K562 (cell line): ENCODE results near the gene TRIM33. TPM values are rescaled to one million over a fixed set of nuclear protein-coding genes. Genes with fewer than 3 reads are reported as not detected.

Experiments
- ASH1L ChIP-seq: fragments of 450-650 bp; IDR thresholded peaks from 2 replicates; pipeline ENCODE4 v1.6.1; 2018; ENCODE audit warnings: borderline replicate concordance, mild to moderate bottlenecking, low read depth; ENCODE audit not compliant: partially characterized antibody
- CREB1 ChIP-seq, 2 experiments: sonication (generic) in 1 of 2; formaldehyde crosslinking in 1 of 2; IDR thresholded peaks; 2 replicates each; pipeline versions ENCODE4 v1.6.1 to v1.8.0; 2012 to 2022; ENCODE audit warnings: inconsistent platforms in 1 of 2, mild to moderate bottlenecking in 1 of 2, missing genetic modification reagents in 1 of 2, moderate library complexity in 1 of 2
- CREB5 ChIP-seq: fragments of 250-450 bp; sonication (Bioruptor Pico); IDR thresholded peaks from 2 replicates; pipeline ENCODE4 v1.5.0; 2020; ENCODE audit warnings: mild to moderate bottlenecking
- ETS1 ChIP-seq: conservative IDR thresholded peaks from 2 replicates; pipeline ENCODE4 v1.6.1; 2011; ENCODE audit warnings: low read depth, mild to moderate bottlenecking, low read length; ENCODE audit not compliant: control insufficient read depth
- JUNB ChIP-seq: fragments of 450-650 bp; formaldehyde crosslinking; conservative IDR thresholded peaks from 2 replicates; pipeline ENCODE4 v1.4.0; 2020; ENCODE audit warnings: mild to moderate bottlenecking
- MAX ChIP-seq: sonication (generic); formaldehyde crosslinking; IDR thresholded peaks from 2 replicates; pipeline ENCODE4 v1.9.0; 2022; ENCODE audit warnings: mild to moderate bottlenecking, missing genetic modification reagents
- MXI1 ChIP-seq: IDR thresholded peaks from 2 replicates; pipeline ENCODE4 v1.6.1; 2011; ENCODE audit warnings: low read depth, mild to moderate bottlenecking, improper control_type of control experiment, low read length
- PRMT5 ChIP-seq: sonication (generic); formaldehyde crosslinking; IDR thresholded peaks from 2 replicates; pipeline ENCODE4 v1.5.0; 2020; ENCODE audit warnings: missing genetic modification reagents
- SMAD3 ChIP-seq: fragments of 450-650 bp; formaldehyde crosslinking; conservative IDR thresholded peaks from 2 replicates; pipeline ENCODE4 v1.4.0; 2020; ENCODE audit warnings: mild to moderate bottlenecking
- SMARCA5 ChIP-seq: fragments of 450-650 bp; IDR thresholded peaks from 2 replicates; pipeline ENCODE4 v1.6.1; 2016
- SP2 ChIP-seq: IDR thresholded peaks from 2 replicates; pipeline ENCODE4 v1.6.1; 2011; ENCODE audit warnings: mild to moderate bottlenecking, low read depth, low read length, moderate library complexity; ENCODE audit not compliant: poor library complexity, severe bottlenecking; ENCODE audit errors: extremely low read depth
- SPI1 ChIP-seq: IDR thresholded peaks from 2 replicates; pipeline ENCODE4 v1.6.1; 2011; ENCODE audit warnings: low read depth, low read length, control low read depth, borderline replicate concordance
- SRSF1 ChIP-seq: fragments of 200-400 bp; formaldehyde crosslinking; IDR thresholded peaks from 2 replicates; pipeline ENCODE4 v1.6.1; 2017; ENCODE audit warnings: mild to moderate bottlenecking, low read depth, low read length, moderate library complexity
- ZBTB7A ChIP-seq: IDR thresholded peaks from 2 replicates; pipeline ENCODE4 v1.6.1; 2011; ENCODE audit warnings: low read depth, mild to moderate bottlenecking, low read length, moderate library complexity, borderline replicate concordance; ENCODE audit not compliant: control insufficient read depth
- ZNF408 ChIP-seq: fragments of 250-450 bp; sonication (Bioruptor Pico); IDR thresholded peaks from 2 replicates; pipeline ENCODE4 v1.4.0; 2020; ENCODE audit warnings: low read depth, mild to moderate bottlenecking, moderate library complexity
- ZNF445 ChIP-seq: fragments of 250-450 bp; sonication (Bioruptor Pico); IDR thresholded peaks from 2 replicates; pipeline ENCODE4 v1.4.0; 2020; ENCODE audit warnings: low read depth, mild to moderate bottlenecking, moderate library complexity
- ZNF639 ChIP-seq, 2 experiments: fragments of 200-800 bp in 1 of 2; sonication (Bioruptor generic) in 1 of 2; sonication (generic) in 1 of 2; formaldehyde crosslinking in 1 of 2; IDR thresholded peaks in 1 of 2; conservative IDR thresholded peaks in 1 of 2; 2 replicates each; pipeline versions ENCODE4 v1.5.0 to v1.6.1; 2016 to 2020; ENCODE audit warnings: missing compliant biosample characterization in 1 of 2, missing genetic modification characterization in 1 of 2, missing genetic modification reagents in 1 of 2
- polyA plus RNA-seq, 8 experiments: library from polyadenylated mRNA; depleted of rRNA in 4 of 8; stranded (reverse) in 5 of 8; unstranded in 3 of 8; fragments of >200 nt; fragmentation: Nextera tagmentation in 2 of 8; fragmentation: Illumina TruSeq in 1 of 8; extraction: Ambion mirVana in 2 of 8; extraction: Trizol in 1 of 8; gene quantifications; 2 replicates each; pipeline versions ENCODE4 v1.2.1 to v1.2.3, GENCODE V29; 2011 to 2014; ENCODE audit warnings: inconsistent platforms in 1 of 8, missing spikeins in 1 of 8
- total RNA-seq, 7 experiments: library from RNA; depleted of rRNA in 6 of 7; stranded (reverse); fragments of >200 nt in 6 of 7; fragmentation: Illumina TruSeq in 2 of 7; extraction: Trizol in 2 of 7; gene quantifications; 2 replicates each; pipeline versions ENCODE4 v1.2.1 to v1.2.3, GENCODE V29; 2011 to 2021; ENCODE audit warnings: low replicate concordance in 1 of 7
- TF ChIP-seq, protein P1 (sequence below): fragments of 250-450 bp; sonication (Bioruptor Pico); IDR thresholded peaks from 2 replicates; pipeline ENCODE4 v1.4.0; 2020; ENCODE audit warnings: mild to moderate bottlenecking, moderate library complexity, borderline replicate concordance
- TF ChIP-seq, protein P2 (sequence below): fragments of 250-450 bp; sonication (Bioruptor Pico); IDR thresholded peaks from 2 replicates; pipeline ENCODE4 v1.5.0; 2021

Gene TRIM33
- total and polyA plus RNA-seq, 9 of the 15 experiments (the other 6 are each of a cell fraction or from before 2014, with no cell fraction given) = 9.3 to 58.4 (median 40.2) TPM

- TF ChIP-seq CREB1 (IDR thresholded peaks at IDR 0.05) = peak; percentile 77
- TF ChIP-seq CREB1 (CRISPR knock-in tag; IDR thresholded peaks at IDR 0.05) = peak; percentile 95
- no peak for TF ChIP-seq MXI1
- 0 out of 2 replicates have a peak, but pooled peaks have one; percentile 39 for TF ChIP-seq SMAD3 (CRISPR knock-in tag)
- no peak for TF ChIP-seq SPI1
- TF ChIP-seq ZNF408 (CRISPR knock-in tag) = no peak
- TF ChIP-seq ZNF445 (CRISPR knock-in tag) = no peak
- TF ChIP-seq, protein P1, sequence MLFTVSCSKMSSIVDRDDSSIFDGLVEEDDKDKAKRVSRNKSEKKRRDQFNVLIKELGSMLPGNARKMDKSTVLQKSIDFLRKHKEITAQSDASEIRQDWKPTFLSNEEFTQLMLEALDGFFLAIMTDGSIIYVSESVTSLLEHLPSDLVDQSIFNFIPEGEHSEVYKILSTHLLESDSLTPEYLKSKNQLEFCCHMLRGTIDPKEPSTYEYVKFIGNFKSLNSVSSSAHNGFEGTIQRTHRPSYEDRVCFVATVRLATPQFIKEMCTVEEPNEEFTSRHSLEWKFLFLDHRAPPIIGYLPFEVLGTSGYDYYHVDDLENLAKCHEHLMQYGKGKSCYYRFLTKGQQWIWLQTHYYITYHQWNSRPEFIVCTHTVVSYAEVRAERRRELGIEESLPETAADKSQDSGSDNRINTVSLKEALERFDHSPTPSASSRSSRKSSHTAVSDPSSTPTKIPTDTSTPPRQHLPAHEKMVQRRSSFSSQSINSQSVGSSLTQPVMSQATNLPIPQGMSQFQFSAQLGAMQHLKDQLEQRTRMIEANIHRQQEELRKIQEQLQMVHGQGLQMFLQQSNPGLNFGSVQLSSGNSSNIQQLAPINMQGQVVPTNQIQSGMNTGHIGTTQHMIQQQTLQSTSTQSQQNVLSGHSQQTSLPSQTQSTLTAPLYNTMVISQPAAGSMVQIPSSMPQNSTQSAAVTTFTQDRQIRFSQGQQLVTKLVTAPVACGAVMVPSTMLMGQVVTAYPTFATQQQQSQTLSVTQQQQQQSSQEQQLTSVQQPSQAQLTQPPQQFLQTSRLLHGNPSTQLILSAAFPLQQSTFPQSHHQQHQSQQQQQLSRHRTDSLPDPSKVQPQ (CRISPR knock-in tag) = no peak
- TF ChIP-seq PRMT5 (CRISPR knock-in tag) = no peak
- TF ChIP-seq ETS1 = no peak
- TF ChIP-seq, protein P2, sequence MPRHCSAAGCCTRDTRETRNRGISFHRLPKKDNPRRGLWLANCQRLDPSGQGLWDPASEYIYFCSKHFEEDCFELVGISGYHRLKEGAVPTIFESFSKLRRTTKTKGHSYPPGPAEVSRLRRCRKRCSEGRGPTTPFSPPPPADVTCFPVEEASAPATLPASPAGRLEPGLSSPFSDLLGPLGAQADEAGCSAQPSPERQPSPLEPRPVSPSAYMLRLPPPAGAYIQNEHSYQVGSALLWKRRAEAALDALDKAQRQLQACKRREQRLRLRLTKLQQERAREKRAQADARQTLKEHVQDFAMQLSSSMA = no peak
- TF ChIP-seq ZBTB7A = peak; percentile 83
- TF ChIP-seq SMARCA5 = 0 out of 2 replicates have a peak, but pooled peaks have one; percentile 61
- TF ChIP-seq MAX = peak; percentile 87
- TF ChIP-seq JUNB = no peak
- no peak for TF ChIP-seq ASH1L
- no peak for TF ChIP-seq ZNF639 (CRISPR knock-in tag; conservative IDR thresholded peaks at IDR 0.05 in 1 of 2, IDR thresholded peaks at IDR 0.05 in 1 of 2)
- no peak for TF ChIP-seq SRSF1
- TF ChIP-seq CREB5 = no peak
- TF ChIP-seq SP2 = no peak
Observed at GRCh38 chr1:114346480-114347029, 164.4 kb downstream of the TRIM33 start (continued).
